ENCODE results near the gene KYAT1. TPM values are rescaled to one million over a fixed set of nuclear protein-coding genes. Genes with fewer than 3 reads are reported as not detected.

Gene KYAT1
- total and polyA plus RNA-seq, 2 of the 8 experiments (the other 6 are each of a cell fraction or from before 2014, with no cell fraction given): 30.4 to 42.2 TPM

DNA sequence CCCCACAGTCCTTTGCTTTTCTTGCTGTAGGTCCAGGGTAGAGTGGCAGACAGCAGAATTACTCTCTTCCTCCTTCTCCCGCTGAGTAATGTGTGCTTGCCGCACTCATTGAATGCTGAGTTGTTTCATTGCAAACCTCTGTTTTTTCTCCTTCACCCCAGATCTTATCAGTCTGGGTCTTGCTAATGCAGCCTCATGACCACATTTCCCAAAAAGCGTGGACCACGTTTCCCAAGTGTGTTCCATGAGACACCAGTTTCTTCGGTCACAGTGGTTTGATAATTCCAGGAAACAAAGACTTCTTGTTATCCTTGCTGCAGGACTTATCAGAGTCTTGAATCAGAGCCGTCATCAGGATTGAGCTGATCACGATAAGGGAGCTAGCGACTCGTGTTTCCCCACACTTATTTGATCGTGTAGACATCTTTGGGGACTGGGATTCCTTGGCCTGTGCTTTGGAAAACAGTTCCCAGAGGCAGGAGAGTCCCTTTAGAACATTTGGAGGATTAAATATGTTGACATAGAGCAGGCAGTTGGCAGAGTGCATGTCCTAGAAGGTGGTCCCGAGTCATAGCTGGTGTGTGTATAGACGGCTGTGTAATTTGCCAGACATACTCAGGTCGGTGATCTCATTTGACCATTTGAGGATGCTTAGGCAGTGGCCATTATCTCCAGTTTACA lies 4.6 kb upstream of the KYAT1 start:
- DNase-seq (ENCODE audit: low read depth in 1 of 2, low spot score in 2 of 2) (no peak), FAIRE-seq (no peak)
- Histone ChIP-seq H3K14ac (ENCODE audit: insufficient read length) (no peak overlapping the region), H3K27me3 (replicated peaks in 1 of 4; ENCODE audit: control insufficient read depth in 3 of 4, extremely low read depth in 1 of 4, insufficient read depth in 3 of 4, low read length in 3 of 4) (no peaks in the 10 kb centered on the region), H3K23ac (ENCODE audit: insufficient read length) (no peak overlapping the region), H3K4me2 (ENCODE audit: insufficient read depth in 1 of 2, low read depth in 2 of 2, low read length in 2 of 2) (no peak overlapping the region), H2AK5ac (ENCODE audit: low read depth, low read length) (0 out of 2 replicates have a peak overlapping the region, but pooled peaks have one; percentile 9), H3K9ac (replicated peaks in 1 of 4; ENCODE audit: extremely low read depth in 1 of 4, low read depth in 3 of 4, low read length in 3 of 4) (no peak overlapping the region), H4K91ac (replicated peaks; ENCODE audit: insufficient read length, low read length) (no peak overlapping the region), H3K18ac (ENCODE audit: extremely low read depth, low read length) (no peak overlapping the region), H2BK120ac (replicated peaks; ENCODE audit: low read depth, low read length) (no peak overlapping the region), H4K8ac (ENCODE audit: extremely low read depth, insufficient read depth, low read length) (no peak overlapping the region), H2AFZ (ENCODE audit: low read length) (no peak overlapping the region), H2BK20ac (ENCODE audit: low read length) (0 out of 2 replicates have a peak overlapping the region, but pooled peaks have one; percentile 77), H3K27ac (ENCODE audit: low read depth, low read length) (peak overlapping the region; percentile 54; the same call in 1 of the 2 replicates), H3K79me2 (ENCODE audit: control insufficient read depth in 1 of 2, insufficient read depth in 2 of 2, low read length in 2 of 2) (peaks cover 25 to 85% of the 10 kb centered on the region in 2 experiments), H4K5ac (ENCODE audit: insufficient read length, low read depth, low read length) (no peak overlapping the region), H2BK12ac (ENCODE audit: low read depth, low read length) (peak overlapping the region; percentile 60; the same call in 1 of the 2 replicates), H3K79me1 (ENCODE audit: low read depth, low read length) (peaks cover 32% of the 10 kb centered on the region), H3K23me2 (ENCODE audit: low read depth, low read length) (peaks cover 6% of the 10 kb centered on the region), H2BK15ac (ENCODE audit: low read length) (no peak overlapping the region), H3K9me3 (ENCODE audit: insufficient read depth in 2 of 2, low read depth in 1 of 2, low read length in 1 of 2) (no peaks in the 10 kb centered on the region), H2BK5ac (ENCODE audit: low read depth, low read length) (peak overlapping the region; percentile 61), H3K36me3 (ENCODE audit: control insufficient read depth in 2 of 4, insufficient read depth in 4 of 4, low read length in 3 of 4) (peaks cover 3 to 20% (median 12%) of the 10 kb centered on the region in 4 experiments), H3K4me3 (ENCODE audit: extremely low read depth in 1 of 4, insufficient read depth in 2 of 4, low read depth in 3 of 4, low read length in 4 of 4) (no peak overlapping the region), H3K4ac (replicated peaks; ENCODE audit: insufficient read length, low read depth, low read length) (no peak overlapping the region), H4K20me1 (replicated peaks in 1 of 2; ENCODE audit: control insufficient read depth in 1 of 2, insufficient read depth in 2 of 2, low read length in 2 of 2) (peaks cover 0 to 13% of the 10 kb centered on the region in 2 experiments), H3K56ac (replicated peaks; ENCODE audit: insufficient read length, low read depth, low read length) (no peak overlapping the region), H3K4me1 (replicated peaks in 1 of 4; ENCODE audit: control insufficient read depth in 3 of 4, insufficient read depth in 4 of 4, low read length in 3 of 4) (peaks cover 6 to 30% (median 18%) of the 10 kb centered on the region in 4 experiments)
- ChIA-PET CTCF (ENCODE audit: partially characterized antibody) (interaction anchor here (0.7 to 1.4 kb wide), 4 partner anchors 9 to 43 kb away, joined by 3 to 11 read pairs (median 4); no protein-coding TSS in a partner anchor), POLR2A (ENCODE audit: partially characterized antibody) (interaction anchor here (1.2 to 1.6 kb wide), 6 partner anchors 9 to 25 kb away, joined by 3 to 10 read pairs (median 4); no protein-coding TSS in a partner anchor)
- no peak for TF ChIP-seq SP4 (IDR thresholded peaks at IDR 0.05; ENCODE audit: low read length)
- no peak for TF ChIP-seq HDAC6 (IDR thresholded peaks at IDR 0.05; ENCODE audit: low read depth, low read length)
- no peak for TF ChIP-seq KDM4A (IDR thresholded peaks at IDR 0.05; ENCODE audit: low read depth, low read length, severe bottlenecking)
- WGBS, 2 experiments (ENCODE audit: extremely low coverage in 1 of 2, insufficient coverage in 1 of 2, insufficient read length in 1 of 2, insufficient replicate concordance in 2 of 2, low coverage in 1 of 2, low lambda C conversion rate in 2 of 2, missing lambda C conversion rate in 1 of 2): 89% methylated on average over 13 of the region's 13 CpGs; no CpG with 5 or more reads in 1 of the 2 experiments

Measured in H1 (cell line).